ENCODE data around the gene FGF6.

DNA sequence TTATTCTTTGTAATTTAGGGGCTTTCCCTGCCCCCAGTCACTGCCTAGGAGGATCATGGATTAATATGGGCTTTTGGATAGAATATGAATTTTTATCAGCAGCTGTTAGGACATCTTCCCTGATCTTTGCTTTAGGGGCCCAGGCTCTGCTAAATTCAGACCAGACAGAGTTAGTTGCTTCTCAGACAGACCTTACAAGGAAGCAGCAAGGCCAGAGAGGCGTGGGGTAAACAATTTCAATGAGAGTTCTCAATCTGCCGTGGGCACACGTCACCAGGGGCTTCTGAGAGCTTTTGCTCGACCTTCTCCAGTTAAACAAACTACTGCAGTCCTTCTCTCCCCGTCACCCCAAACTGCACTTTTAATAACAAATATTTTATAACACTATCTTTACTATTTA is 27.7 kb downstream of the FGF6 start:
- TF ChIP-seq SMAD3 (CRISPR knock-in tag; conservative IDR thresholded peaks at IDR 0.05), result no peak
- no peak for TF ChIP-seq TBL1XR1 (IDR thresholded peaks at IDR 0.05; ENCODE audit: low read length in 2 of 2)
